Osteocyte (in vitro differentiated cells): ENCODE data around the gene UBE2E3. TPM values are rescaled to one million over a fixed set of nuclear protein-coding genes. Genes with fewer than 3 reads are reported as not detected.

Experiments used
- DNase-seq: peaks from one replicate; pipeline ENCODE4 v3.0.0; 2021; ENCODE audit warnings: mixed read lengths; ENCODE audit not compliant: unreplicated experiment; ENCODE audit errors: extremely low spot score
- H3K27ac Mint-ChIP-seq: one replicate; pipeline ENCODE4 v1.8.0; 2021; ENCODE audit warnings: mild to moderate bottlenecking, mixed read lengths; ENCODE audit not compliant: unreplicated experiment
- H3K27me3 Mint-ChIP-seq: one replicate; pipeline ENCODE4 v1.8.0; 2021; ENCODE audit warnings: mixed read lengths; ENCODE audit not compliant: unreplicated experiment
- H3K36me3 Mint-ChIP-seq: one replicate; pipeline ENCODE4 v1.8.0; 2021; ENCODE audit warnings: mixed read lengths; ENCODE audit not compliant: unreplicated experiment
- H3K4me1 Mint-ChIP-seq: one replicate; pipeline ENCODE4 v1.8.0; 2021; ENCODE audit warnings: mixed read lengths; ENCODE audit not compliant: unreplicated experiment
- H3K4me3 Mint-ChIP-seq: one replicate; pipeline ENCODE4 v1.8.0; 2021; ENCODE audit warnings: mild to moderate bottlenecking, moderate library complexity, mixed read lengths; ENCODE audit not compliant: unreplicated experiment
- H3K9me3 Mint-ChIP-seq: one replicate; pipeline ENCODE4 v1.8.0; 2021; ENCODE audit warnings: mixed read lengths; ENCODE audit not compliant: unreplicated experiment
- total RNA-seq: library from RNA; stranded (reverse); gene quantifications from 2 replicates; pipeline ENCODE4 v1.2.1, GENCODE V29; 2021
- TF ChIP-seq, protein P1 (sequence below): fragments of 200-600 bp; sonication (generic); IDR thresholded peaks from 2 replicates; pipeline ENCODE4 v1.5.0; 2021; ENCODE audit warnings: antibody characterized with exemption, mild to moderate bottlenecking, moderate library complexity

UBE2E3 gene
- total RNA-seq, 1 donor from 2014 or later: 108 TPM

DNA sequence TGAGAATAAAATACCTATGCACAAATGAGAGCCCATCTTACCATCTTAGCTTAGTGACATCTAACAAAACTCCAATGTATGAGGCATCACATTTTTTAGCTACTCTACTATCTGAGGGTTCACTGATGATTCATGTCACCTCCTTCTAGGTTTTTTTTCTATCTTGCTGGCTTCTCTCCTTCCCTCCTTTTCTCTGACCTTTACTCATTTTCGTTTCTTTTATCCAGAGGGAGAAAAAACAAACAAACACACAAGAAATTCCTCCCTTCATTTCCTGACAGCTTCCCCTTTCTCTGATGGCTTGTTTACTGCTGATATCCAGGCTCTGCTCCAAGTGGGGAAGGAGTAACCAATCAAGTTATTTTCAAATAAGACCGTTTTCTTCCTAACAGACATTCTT lies 115.1 kb downstream of the UBE2E3 start:
- H3K36me3 Mint-ChIP-seq: peaks cover 11% of the 10 kb centered on the region
- TF ChIP-seq, protein P1, sequence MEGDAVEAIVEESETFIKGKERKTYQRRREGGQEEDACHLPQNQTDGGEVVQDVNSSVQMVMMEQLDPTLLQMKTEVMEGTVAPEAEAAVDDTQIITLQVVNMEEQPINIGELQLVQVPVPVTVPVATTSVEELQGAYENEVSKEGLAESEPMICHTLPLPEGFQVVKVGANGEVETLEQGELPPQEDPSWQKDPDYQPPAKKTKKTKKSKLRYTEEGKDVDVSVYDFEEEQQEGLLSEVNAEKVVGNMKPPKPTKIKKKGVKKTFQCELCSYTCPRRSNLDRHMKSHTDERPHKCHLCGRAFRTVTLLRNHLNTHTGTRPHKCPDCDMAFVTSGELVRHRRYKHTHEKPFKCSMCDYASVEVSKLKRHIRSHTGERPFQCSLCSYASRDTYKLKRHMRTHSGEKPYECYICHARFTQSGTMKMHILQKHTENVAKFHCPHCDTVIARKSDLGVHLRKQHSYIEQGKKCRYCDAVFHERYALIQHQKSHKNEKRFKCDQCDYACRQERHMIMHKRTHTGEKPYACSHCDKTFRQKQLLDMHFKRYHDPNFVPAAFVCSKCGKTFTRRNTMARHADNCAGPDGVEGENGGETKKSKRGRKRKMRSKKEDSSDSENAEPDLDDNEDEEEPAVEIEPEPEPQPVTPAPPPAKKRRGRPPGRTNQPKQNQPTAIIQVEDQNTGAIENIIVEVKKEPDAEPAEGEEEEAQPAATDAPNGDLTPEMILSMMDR: no peak
- H3K9me3 Mint-ChIP-seq: peaks cover 31% of the 10 kb centered on the region
- H3K4me3 Mint-ChIP-seq: no peak overlapping the region
- no peak overlapping the region for H3K27ac Mint-ChIP-seq
- DNase-seq: no peak
- no peaks in the 10 kb centered on the region for H3K27me3 Mint-ChIP-seq
- H3K4me1 Mint-ChIP-seq: no peaks in the 10 kb centered on the region

DNA sequence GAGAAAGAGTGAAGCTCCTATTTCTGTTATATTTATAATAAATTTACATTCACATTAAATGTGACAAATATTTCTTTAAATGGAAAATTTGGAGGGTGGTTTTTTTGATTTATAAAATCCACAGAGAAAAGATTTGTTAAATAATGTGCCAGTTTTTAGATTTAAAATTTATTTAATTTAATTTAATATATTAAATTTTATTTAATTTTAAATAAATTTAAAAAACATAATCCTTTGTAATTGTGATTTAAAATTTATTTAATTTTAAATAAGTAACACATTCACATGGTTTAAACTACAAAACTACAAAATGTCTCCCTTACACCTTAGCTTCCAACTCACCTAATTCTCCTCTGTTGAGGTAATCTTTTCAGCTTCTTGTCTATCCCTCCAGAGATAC lies 123.3 kb downstream of the UBE2E3 start:
- no peaks in the 10 kb centered on the region for H3K27me3 Mint-ChIP-seq
- H3K4me3 Mint-ChIP-seq: no peak overlapping the region
- no peaks in the 10 kb centered on the region for H3K36me3 Mint-ChIP-seq
- DNase-seq: no peak
- H3K4me1 Mint-ChIP-seq: peaks cover 17% of the 10 kb centered on the region
- H3K9me3 Mint-ChIP-seq: peaks cover under 1% of the 10 kb centered on the region
- TF ChIP-seq, protein P1: no peak
- H3K27ac Mint-ChIP-seq: no peak overlapping the region

DNA sequence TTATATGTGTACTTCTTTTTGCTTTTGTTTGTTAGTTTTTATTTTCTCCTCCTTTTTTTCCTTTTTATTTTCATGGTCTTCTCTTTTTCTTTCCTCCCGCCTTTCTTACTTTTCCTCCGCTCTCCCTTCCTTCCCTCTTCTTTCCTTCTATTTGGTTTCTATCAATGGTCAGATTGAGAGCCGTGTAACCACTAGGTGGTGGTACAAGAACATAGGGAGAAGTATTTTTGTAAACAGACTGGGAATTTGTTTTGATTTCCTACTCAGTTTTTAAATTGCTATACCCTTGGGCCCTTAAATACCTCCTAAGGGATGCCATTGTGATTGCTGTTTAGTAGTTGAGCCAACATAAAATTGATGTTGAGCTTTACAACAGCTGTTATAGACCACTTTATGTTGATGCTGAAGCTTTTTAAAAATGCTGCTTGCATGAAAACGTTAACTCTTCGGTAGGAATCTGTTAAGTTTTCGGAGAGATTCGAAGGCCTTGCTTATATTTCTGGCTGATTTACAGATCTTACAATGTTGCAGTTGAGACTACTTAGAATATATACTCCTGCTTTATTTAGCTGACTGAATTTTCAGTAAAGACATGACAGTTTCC lies 124.2 kb downstream of the UBE2E3 start:
- TF ChIP-seq, protein P1: peak; percentile 88
- no peaks in the 10 kb centered on the region for H3K27me3 Mint-ChIP-seq
- no peak for DNase-seq
- no peaks in the 10 kb centered on the region for H3K36me3 Mint-ChIP-seq
- H3K4me3 Mint-ChIP-seq: no peak overlapping the region
- H3K9me3 Mint-ChIP-seq: no peaks in the 10 kb centered on the region
- peaks cover 17% of the 10 kb centered on the region for H3K4me1 Mint-ChIP-seq
- H3K27ac Mint-ChIP-seq: no peak overlapping the region

DNA sequence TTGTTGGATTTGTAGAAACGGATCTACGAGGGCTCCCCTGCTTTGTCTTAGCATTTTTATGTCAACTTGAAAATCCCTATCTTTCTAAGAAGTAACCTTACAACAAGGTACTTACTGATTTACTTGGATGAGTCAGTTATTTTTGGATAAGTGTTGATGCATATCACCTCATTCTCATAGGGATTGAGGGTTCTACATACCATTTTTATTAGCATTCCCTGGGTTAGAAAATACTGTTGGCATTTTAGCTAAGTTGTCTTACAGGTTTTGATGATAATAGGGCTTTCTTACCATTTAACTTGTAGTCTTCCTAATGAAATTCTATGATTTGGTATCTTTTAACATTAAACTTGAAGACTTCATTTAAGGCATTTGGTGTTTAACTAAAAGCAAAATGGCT lies 125.2 kb downstream of the UBE2E3 start:
- Mint-ChIP-seq H3K9me3 (no peaks in the 10 kb centered on the region), H3K36me3 (no peaks in the 10 kb centered on the region), H3K4me1 (peaks cover 17% of the 10 kb centered on the region), H3K27ac (no peak overlapping the region), H3K27me3 (no peaks in the 10 kb centered on the region), H3K4me3 (no peak overlapping the region)
- TF ChIP-seq, protein P1: no peak
- DNase-seq: no peak

DNA sequence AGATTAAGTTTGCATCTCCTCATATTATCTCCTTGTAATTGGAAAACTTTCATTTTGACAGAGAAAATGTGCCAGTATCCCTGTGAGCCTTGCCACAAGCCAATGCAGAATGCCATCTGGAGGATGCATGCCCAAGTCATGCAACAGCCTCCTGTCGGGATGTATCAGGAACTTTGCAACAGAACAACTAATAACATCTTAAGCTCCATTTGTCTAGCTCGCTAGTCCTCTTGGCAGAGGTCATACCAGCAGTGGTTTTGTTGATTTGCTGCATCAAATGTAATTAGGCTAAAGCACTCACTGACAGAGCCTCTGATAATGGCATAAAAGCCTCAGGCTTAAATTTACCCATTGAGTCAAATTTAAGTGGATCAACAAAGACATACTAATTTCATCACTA lies 125.8 kb downstream of the UBE2E3 start:
- peaks cover 17% of the 10 kb centered on the region for H3K4me1 Mint-ChIP-seq
- no peak overlapping the region for H3K4me3 Mint-ChIP-seq
- TF ChIP-seq, protein P1: no peak
- no peaks in the 10 kb centered on the region for H3K36me3 Mint-ChIP-seq
- H3K27me3 Mint-ChIP-seq: no peaks in the 10 kb centered on the region
- H3K9me3 Mint-ChIP-seq: no peaks in the 10 kb centered on the region
- H3K27ac Mint-ChIP-seq: no peak overlapping the region
- DNase-seq: no peak
